Measurements from ENCODE around the gene PARD3B. TPM values are rescaled to one million over a fixed set of nuclear protein-coding genes. Genes with fewer than 3 reads are reported as not detected.

Gene PARD3B
- total RNA-seq, 2 experiments from 2014 or later, result 0.23 to 0.53 TPM

GRCh38 chr2:204900910-204901309 lies 355.6 kb downstream of the PARD3B start:
- no peak for DNase-seq
- no peaks in the 10 kb centered on the region for H3K27me3 Mint-ChIP-seq
- peaks cover 20% of the 10 kb centered on the region for H3K9me3 Mint-ChIP-seq
- H3K36me3 Mint-ChIP-seq (ENCODE audit: low read depth), result peaks cover 25% of the 10 kb centered on the region
- POLR2A ChIA-PET, result no interaction called here
- no peak overlapping the region for H3K4me3 Mint-ChIP-seq
- H3K27ac Mint-ChIP-seq, result no peak overlapping the region
- CTCF ChIA-PET, result no interaction called here
- H3K4me1 Mint-ChIP-seq, result peaks cover 34% of the 10 kb centered on the region

GRCh38 chr2:204901591-204901990 lies 356.3 kb downstream of the PARD3B start:
- Mint-ChIP-seq H3K27me3 (no peaks in the 10 kb centered on the region), H3K9me3 (peaks cover 20% of the 10 kb centered on the region), H3K4me3 (no peak overlapping the region), H3K36me3 (ENCODE audit: low read depth) (peaks cover 25% of the 10 kb centered on the region), H3K27ac (no peak overlapping the region), H3K4me1 (peaks cover 36% of the 10 kb centered on the region)
- POLR2A ChIA-PET, result interaction anchor here (2.7 kb wide), 1 partner anchor 20 kb away, joined by 7 read pairs; no protein-coding TSS in a partner anchor
- CTCF ChIA-PET, result no interaction called here
- DNase-seq, result no peak

GRCh38 chr2:204909791-204910190 lies 364.5 kb downstream of the PARD3B start:
- no peaks in the 10 kb centered on the region for H3K27me3 Mint-ChIP-seq
- H3K36me3 Mint-ChIP-seq (ENCODE audit: low read depth), result peaks cover 3% of the 10 kb centered on the region
- DNase-seq, result no peak
- no peaks in the 10 kb centered on the region for H3K9me3 Mint-ChIP-seq
- H3K27ac Mint-ChIP-seq, result no peak overlapping the region
- H3K4me3 Mint-ChIP-seq, result no peak overlapping the region
- ChIA-PET POLR2A (no interaction called here), CTCF (no interaction called here)
- peaks cover 14% of the 10 kb centered on the region for H3K4me1 Mint-ChIP-seq

- H3K9me3 Mint-ChIP-seq, result no peaks in the 10 kb centered on the region
- POLR2A ChIA-PET, result no interaction called here
Measured at GRCh38 chr2:204913312-204913711, 368.0 kb downstream of the PARD3B start.

GRCh38 chr2:204913854-204914464 lies 368.7 kb downstream of the PARD3B start:
- Mint-ChIP-seq H3K4me1 (peaks cover 2% of the 10 kb centered on the region), H3K4me3 (no peak overlapping the region), H3K27me3 (peaks cover 3% of the 10 kb centered on the region), H3K27ac (no peak overlapping the region), H3K36me3 (ENCODE audit: low read depth) (peaks cover 4% of the 10 kb centered on the region), H3K9me3 (peaks cover 2% of the 10 kb centered on the region)
- ChIA-PET POLR2A (no interaction called here), CTCF (interaction anchor here (0.6 to 1.1 kb wide), 2 partner anchors 28 to 646 kb away, joined by 3 to 5 read pairs; no protein-coding TSS in a partner anchor)
- no peak for DNase-seq

More at GRCh38 chr2:204913312-204913711, 368.0 kb downstream of the PARD3B start:
- CTCF ChIA-PET, result interaction anchor here (0.6 to 1.1 kb wide), 2 partner anchors 29 to 646 kb away, joined by 3 to 5 read pairs; no protein-coding TSS in a partner anchor
- DNase-seq, result no peak
- H3K27me3 Mint-ChIP-seq, result peaks cover 3% of the 10 kb centered on the region
- peaks cover 4% of the 10 kb centered on the region for H3K36me3 Mint-ChIP-seq (ENCODE audit: low read depth)
- H3K4me3 Mint-ChIP-seq, result no peak overlapping the region
- peaks cover 2% of the 10 kb centered on the region for H3K4me1 Mint-ChIP-seq
- no peak overlapping the region for H3K27ac Mint-ChIP-seq

GRCh38 chr2:204914708-204915107 lies 369.4 kb downstream of the PARD3B start:
- Mint-ChIP-seq H3K9me3 (peaks cover 2% of the 10 kb centered on the region), H3K27ac (no peak overlapping the region), H3K4me1 (peaks cover 2% of the 10 kb centered on the region), H3K27me3 (peaks cover 3% of the 10 kb centered on the region), H3K4me3 (no peak overlapping the region), H3K36me3 (ENCODE audit: low read depth) (peaks cover 4% of the 10 kb centered on the region)
- no peak for DNase-seq
- ChIA-PET POLR2A (no interaction called here), CTCF (no interaction called here)

- DNase-seq, result no peak
- no peak overlapping the region for H3K27ac Mint-ChIP-seq
- no peak overlapping the region for H3K4me3 Mint-ChIP-seq
- peaks cover 4% of the 10 kb centered on the region for H3K36me3 Mint-ChIP-seq (ENCODE audit: low read depth)
- H3K27me3 Mint-ChIP-seq, result peaks cover 3% of the 10 kb centered on the region
- POLR2A ChIA-PET, result no interaction called here
- CTCF ChIA-PET, result interaction anchor here (0.6 to 0.8 kb wide), 2 partner anchors 14 to 61 kb away, joined by 3 read pairs; no protein-coding TSS in a partner anchor
- peaks cover 2% of the 10 kb centered on the region for H3K4me1 Mint-ChIP-seq
- H3K9me3 Mint-ChIP-seq, result peaks cover 2% of the 10 kb centered on the region
Measured at GRCh38 chr2:204917089-204917701, 371.9 kb downstream of the PARD3B start.

- Mint-ChIP-seq H3K4me1 (no peaks in the 10 kb centered on the region), H3K4me3 (no peak overlapping the region)
Measured at GRCh38 chr2:204920776-204921175, 375.5 kb downstream of the PARD3B start.

GRCh38 chr2:204923957-204924356 lies 378.7 kb downstream of the PARD3B start:
- ChIA-PET POLR2A (no interaction called here), CTCF (no interaction called here)
- no peaks in the 10 kb centered on the region for H3K36me3 Mint-ChIP-seq (ENCODE audit: low read depth)
- H3K4me1 Mint-ChIP-seq, result no peaks in the 10 kb centered on the region
- H3K4me3 Mint-ChIP-seq, result no peak overlapping the region
- DNase-seq, result no peak
- H3K27me3 Mint-ChIP-seq, result no peaks in the 10 kb centered on the region
- H3K27ac Mint-ChIP-seq, result no peak overlapping the region
- H3K9me3 Mint-ChIP-seq, result no peaks in the 10 kb centered on the region

More at GRCh38 chr2:204920776-204921175, 375.5 kb downstream of the PARD3B start:
- no peak for DNase-seq
- ChIA-PET CTCF (no interaction called here), POLR2A (interaction anchor here (1.1 kb wide), 1 partner anchor 39 kb away, joined by 3 read pairs; no protein-coding TSS in a partner anchor)
- H3K36me3 Mint-ChIP-seq (ENCODE audit: low read depth), result peaks cover 4% of the 10 kb centered on the region
- H3K9me3 Mint-ChIP-seq, result peaks cover 2% of the 10 kb centered on the region
- peaks cover 3% of the 10 kb centered on the region for H3K27me3 Mint-ChIP-seq
- H3K27ac Mint-ChIP-seq, result no peak overlapping the region

- CTCF ChIA-PET, result no interaction called here
- no peaks in the 10 kb centered on the region for H3K9me3 Mint-ChIP-seq
- H3K36me3 Mint-ChIP-seq (ENCODE audit: low read depth), result no peaks in the 10 kb centered on the region
- H3K4me3 Mint-ChIP-seq, result no peak overlapping the region
- H3K4me1 Mint-ChIP-seq, result no peaks in the 10 kb centered on the region
- H3K27ac Mint-ChIP-seq, result no peak overlapping the region
- no peaks in the 10 kb centered on the region for H3K27me3 Mint-ChIP-seq
- no peak for DNase-seq
- POLR2A ChIA-PET, result no interaction called here
Measured at GRCh38 chr2:204931562-204931961, 386.3 kb downstream of the PARD3B start.

GRCh38 chr2:204933735-204934374 lies 388.6 kb downstream of the PARD3B start:
- ChIA-PET CTCF (no interaction called here), POLR2A (no interaction called here)
- no peaks in the 10 kb centered on the region for H3K4me1 Mint-ChIP-seq
- no peaks in the 10 kb centered on the region for H3K9me3 Mint-ChIP-seq
- H3K27me3 Mint-ChIP-seq, result no peaks in the 10 kb centered on the region
- no peak for DNase-seq
- H3K36me3 Mint-ChIP-seq (ENCODE audit: low read depth), result no peaks in the 10 kb centered on the region
- no peak overlapping the region for H3K4me3 Mint-ChIP-seq
- H3K27ac Mint-ChIP-seq, result no peak overlapping the region

- H3K36me3 Mint-ChIP-seq (ENCODE audit: low read depth), result peaks cover 39% of the 10 kb centered on the region
- no peaks in the 10 kb centered on the region for H3K27me3 Mint-ChIP-seq
- no peak for DNase-seq
- POLR2A ChIA-PET, result no interaction called here
- peaks cover 34% of the 10 kb centered on the region for H3K4me1 Mint-ChIP-seq
- no peak overlapping the region for H3K27ac Mint-ChIP-seq
- H3K9me3 Mint-ChIP-seq, result peaks cover 32% of the 10 kb centered on the region
- CTCF ChIA-PET, result interaction anchor here (0.8 kb wide), 1 partner anchor 27 kb away, joined by 3 read pairs; no protein-coding TSS in a partner anchor
- no peak overlapping the region for H3K4me3 Mint-ChIP-seq
Measured at GRCh38 chr2:204944927-204945326, 399.7 kb downstream of the PARD3B start.

- no peak overlapping the region for H3K27ac Mint-ChIP-seq
- ChIA-PET CTCF (no interaction called here), POLR2A (no interaction called here)
- H3K27me3 Mint-ChIP-seq, result no peaks in the 10 kb centered on the region
- DNase-seq, result no peak
- H3K9me3 Mint-ChIP-seq, result peaks cover 32% of the 10 kb centered on the region
- peaks cover 40% of the 10 kb centered on the region for H3K36me3 Mint-ChIP-seq (ENCODE audit: low read depth)
- H3K4me1 Mint-ChIP-seq, result peaks cover 39% of the 10 kb centered on the region
- H3K4me3 Mint-ChIP-seq, result no peak overlapping the region
Measured at GRCh38 chr2:204945376-204945775, 400.1 kb downstream of the PARD3B start.
